ENCODE results near the gene DLST.

DNA sequence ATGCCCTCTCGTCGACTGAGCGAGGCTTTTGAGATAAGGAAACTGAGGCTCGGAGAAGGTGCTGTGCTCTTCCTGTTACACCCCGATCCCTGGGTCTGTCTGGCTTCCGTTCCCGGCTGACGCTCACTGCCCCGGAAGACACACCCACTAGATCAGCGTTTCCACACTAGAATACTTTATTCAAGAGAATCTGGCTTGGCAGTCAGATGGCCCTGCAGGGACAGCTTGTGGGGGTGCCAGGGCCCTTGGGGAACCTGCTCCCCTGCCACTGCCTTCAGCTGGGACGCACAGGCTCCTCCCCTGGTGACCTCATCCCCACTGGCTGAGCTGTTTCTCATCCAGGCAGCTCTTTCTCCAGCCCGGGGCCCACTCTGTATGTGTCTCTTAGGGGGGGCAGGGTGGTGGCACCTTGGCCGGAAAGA is 60.0 kb downstream of the DLST start:
- TF ChIP-seq EZH2 (IDR thresholded peaks at IDR 0.05; ENCODE audit: borderline replicate concordance, low read length) (no peak), CTCF (conservative IDR thresholded peaks at IDR 0.05 in 1 of 2, IDR thresholded peaks at IDR 0.05 in 1 of 2; ENCODE audit: extremely low read depth in 1 of 2, insufficient read depth in 1 of 2, low read depth in 1 of 2, low read length in 2 of 2) (no peak)
